Measurements from ENCODE around the gene SNX33.

Gene SNX33

DNA sequence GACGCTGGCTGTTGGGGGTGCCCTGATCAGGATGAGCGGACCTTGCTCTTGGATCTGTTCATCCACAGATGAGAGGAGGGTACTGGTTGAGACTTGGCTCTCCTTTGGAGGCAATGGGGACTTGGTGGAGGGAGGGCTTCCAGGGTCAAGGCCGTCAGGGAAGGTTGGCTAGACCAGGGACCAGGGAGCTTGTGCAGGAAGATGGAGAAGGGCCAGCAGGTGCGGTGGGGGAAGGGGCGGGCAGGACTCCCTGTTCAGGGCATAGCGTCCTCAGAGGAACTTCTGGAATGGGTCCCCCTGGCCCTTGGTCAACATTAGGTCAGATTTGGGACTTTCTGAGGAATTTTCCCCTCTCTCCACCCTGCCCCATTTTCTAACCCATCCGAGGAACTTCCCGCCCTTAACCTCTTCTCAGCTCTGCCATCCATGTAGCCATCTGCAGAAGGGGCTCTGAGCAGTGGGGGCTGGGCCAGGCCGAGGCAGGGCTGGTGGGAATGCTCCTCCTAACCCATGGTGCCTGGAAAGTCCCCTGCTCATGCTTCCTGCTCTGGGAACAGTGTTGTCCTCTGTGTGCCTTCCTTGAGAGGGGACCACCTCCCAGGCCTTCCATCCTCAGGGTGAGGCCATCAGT lies 11.5 kb downstream of the SNX33 start:
- Histone ChIP-seq H3K27me3 (ENCODE audit: control insufficient read depth, insufficient read depth, low read length) (no peaks in the 10 kb centered on the region), H3K27ac (ENCODE audit: low read depth, low read length) (no peak overlapping the region), H3K9ac (ENCODE audit: low read length) (no peak overlapping the region), H3K4me1 (ENCODE audit: control insufficient read depth, insufficient read depth, low read length) (peaks cover 16% of the 10 kb centered on the region), H3K36me3 (ENCODE audit: control insufficient read depth, insufficient read depth, low read length) (peaks cover 16% of the 10 kb centered on the region), H3K4me3 (ENCODE audit: low read length) (no peak overlapping the region)

- Histone ChIP-seq H3K4me3 (ENCODE audit: low read length) (no peak overlapping the region), H3K27ac (ENCODE audit: low read depth, low read length) (peak overlapping the region; percentile 89), H3K27me3 (ENCODE audit: control insufficient read depth, insufficient read depth, low read length) (no peaks in the 10 kb centered on the region), H3K4me1 (ENCODE audit: control insufficient read depth, insufficient read depth, low read length) (peaks cover 16% of the 10 kb centered on the region), H3K36me3 (ENCODE audit: control insufficient read depth, insufficient read depth, low read length) (peaks cover 16% of the 10 kb centered on the region), H3K9ac (ENCODE audit: low read length) (no peak overlapping the region)
Measured at GRCh38 chr15:75659928-75660645, 12.4 kb downstream of the SNX33 start.

DNA sequence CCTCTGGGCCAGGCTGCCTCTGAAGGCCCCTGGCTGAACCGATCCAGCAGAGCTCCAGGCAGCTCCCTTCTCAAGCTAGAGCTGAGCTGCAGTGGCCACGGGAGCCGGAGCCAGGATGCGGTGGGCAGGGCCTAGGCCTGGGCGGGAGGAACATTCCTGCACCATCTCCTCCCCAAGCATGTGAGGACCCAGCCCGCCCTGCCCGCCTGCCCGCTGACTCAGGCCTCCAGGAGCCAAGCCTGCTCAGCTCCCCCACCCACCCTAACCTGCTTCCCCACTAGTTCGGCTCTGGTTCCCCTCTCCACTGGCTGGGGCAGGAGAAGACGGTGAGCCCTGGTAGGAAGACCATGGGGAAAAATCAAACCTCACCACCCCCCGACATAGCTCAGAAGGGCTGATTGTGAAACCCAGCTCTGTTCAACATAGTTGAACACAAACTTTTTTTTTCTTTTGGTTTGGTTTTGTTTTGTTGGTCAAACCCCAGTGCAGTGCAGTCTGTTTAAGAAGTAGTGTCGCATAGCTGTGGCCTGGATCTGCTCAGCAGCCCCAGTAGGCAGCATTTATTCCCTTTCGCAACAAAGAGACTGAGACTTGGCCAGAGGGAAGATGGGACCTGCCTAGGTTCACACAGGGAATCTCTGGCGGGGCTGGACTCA lies 13.5 kb downstream of the SNX33 start:
- Histone ChIP-seq H3K9ac (ENCODE audit: low read length) (no peak overlapping the region), H3K4me3 (ENCODE audit: low read length) (peak overlapping the region; percentile 20), H3K4me1 (ENCODE audit: control insufficient read depth, insufficient read depth, low read length) (peaks cover 16% of the 10 kb centered on the region), H3K27me3 (ENCODE audit: control insufficient read depth, insufficient read depth, low read length) (no peaks in the 10 kb centered on the region), H3K36me3 (ENCODE audit: control insufficient read depth, insufficient read depth, low read length) (peaks cover 13% of the 10 kb centered on the region), H3K27ac (ENCODE audit: low read depth, low read length) (peak overlapping the region; percentile 89)

DNA sequence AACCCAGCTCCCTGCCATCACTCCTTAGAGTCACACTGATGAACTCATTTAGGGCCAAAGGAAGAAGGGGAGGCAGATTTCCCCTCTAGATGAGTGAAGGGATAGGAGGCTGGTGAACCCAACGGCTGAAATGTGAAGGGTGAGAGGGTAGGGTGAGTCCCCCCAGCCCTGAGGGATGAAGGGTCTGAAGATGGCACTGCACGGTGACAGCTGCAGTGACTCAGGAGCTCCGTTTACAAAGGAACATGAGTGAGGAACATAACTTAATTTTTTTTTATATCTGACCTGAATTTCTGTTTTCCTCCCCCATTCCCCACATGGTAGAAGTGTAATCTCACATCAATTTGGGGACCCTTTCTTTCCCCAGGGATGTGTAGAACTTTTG lies 14.0 kb downstream of the SNX33 start:
- Histone ChIP-seq H3K27ac (ENCODE audit: low read depth, low read length) (peak overlapping the region; percentile 89), H3K36me3 (ENCODE audit: control insufficient read depth, insufficient read depth, low read length) (peaks cover 10% of the 10 kb centered on the region), H3K27me3 (ENCODE audit: control insufficient read depth, insufficient read depth, low read length) (no peaks in the 10 kb centered on the region), H3K4me1 (ENCODE audit: control insufficient read depth, insufficient read depth, low read length) (peaks cover 16% of the 10 kb centered on the region), H3K4me3 (ENCODE audit: low read length) (no peak overlapping the region), H3K9ac (ENCODE audit: low read length) (no peak overlapping the region)

DNA sequence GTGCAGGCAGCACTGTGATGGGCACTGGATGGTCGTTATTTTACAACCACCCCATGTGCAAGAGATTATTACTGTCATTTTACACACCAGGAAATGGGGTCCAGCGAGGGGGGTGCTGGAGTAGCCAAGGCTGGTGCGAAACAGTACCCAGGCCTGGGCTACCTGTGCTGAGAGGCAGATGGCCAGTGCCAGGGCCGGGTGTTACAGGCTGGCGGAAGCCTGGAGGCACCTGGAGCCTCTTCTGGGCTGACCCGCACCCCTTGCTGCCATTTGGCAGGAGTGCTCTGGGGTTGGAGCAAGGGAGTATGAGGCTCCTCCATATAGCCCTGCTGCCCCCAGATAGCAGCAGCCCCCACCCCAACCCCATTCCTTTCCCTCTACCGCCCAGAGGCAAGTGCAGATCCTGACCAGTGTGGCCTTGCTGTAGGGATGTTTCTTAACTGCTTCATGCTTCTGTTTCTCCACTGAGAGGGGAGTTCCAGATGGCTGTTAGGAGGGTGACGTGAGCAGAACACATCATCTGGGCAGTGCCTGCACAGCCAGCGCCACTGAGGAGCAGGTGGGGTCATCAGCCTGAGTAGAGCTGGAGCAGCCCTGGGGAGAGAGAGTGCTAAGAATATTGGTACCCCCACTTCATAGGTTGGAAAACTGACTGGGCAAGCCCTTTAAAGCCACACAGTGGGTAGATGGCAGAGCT lies 15.3 kb downstream of the SNX33 start:
- H3K4me3 ChIP-seq (ENCODE audit: low read length), result no peak overlapping the region
- H3K4me1 ChIP-seq (ENCODE audit: control insufficient read depth, insufficient read depth, low read length), result peaks cover 16% of the 10 kb centered on the region
- H3K36me3 ChIP-seq (ENCODE audit: control insufficient read depth, insufficient read depth, low read length), result peaks cover 6% of the 10 kb centered on the region
- no peaks in the 10 kb centered on the region for H3K27me3 ChIP-seq (ENCODE audit: control insufficient read depth, insufficient read depth, low read length)
- no peak overlapping the region for H3K27ac ChIP-seq (ENCODE audit: low read depth, low read length)
- no peak overlapping the region for H3K9ac ChIP-seq (ENCODE audit: low read length)

DNA sequence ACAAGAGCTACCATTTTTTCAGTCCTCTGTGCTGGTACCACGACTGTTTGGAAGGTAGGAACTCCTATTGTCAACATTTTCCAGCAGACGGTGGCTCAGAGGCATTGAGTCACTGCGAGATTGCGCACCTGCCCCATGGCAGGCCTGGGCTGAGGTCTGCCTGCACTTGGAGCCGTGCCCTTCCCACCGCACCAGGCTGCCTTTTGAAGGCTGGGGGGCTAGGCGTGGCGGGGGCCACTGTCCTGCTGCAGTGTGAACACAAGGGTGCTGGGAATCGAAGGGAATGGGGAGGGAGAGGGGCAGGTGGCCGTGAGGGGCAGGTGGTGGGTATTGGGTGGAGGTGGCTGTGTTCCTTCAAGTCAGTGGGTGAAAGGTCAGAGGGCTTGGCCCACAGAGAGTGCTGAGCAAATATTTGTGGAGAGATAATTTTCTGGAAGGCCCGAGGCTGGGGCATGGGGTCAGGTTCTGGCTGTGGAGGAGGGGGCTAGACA lies 16.3 kb downstream of the SNX33 start:
- H3K27ac ChIP-seq (ENCODE audit: low read depth, low read length), result no peak overlapping the region
- no peaks in the 10 kb centered on the region for H3K27me3 ChIP-seq (ENCODE audit: control insufficient read depth, insufficient read depth, low read length)
- no peak overlapping the region for H3K4me3 ChIP-seq (ENCODE audit: low read length)
- no peaks in the 10 kb centered on the region for H3K36me3 ChIP-seq (ENCODE audit: control insufficient read depth, insufficient read depth, low read length)
- H3K9ac ChIP-seq (ENCODE audit: low read length), result no peak overlapping the region
- H3K4me1 ChIP-seq (ENCODE audit: control insufficient read depth, insufficient read depth, low read length), result peaks cover 16% of the 10 kb centered on the region

DNA sequence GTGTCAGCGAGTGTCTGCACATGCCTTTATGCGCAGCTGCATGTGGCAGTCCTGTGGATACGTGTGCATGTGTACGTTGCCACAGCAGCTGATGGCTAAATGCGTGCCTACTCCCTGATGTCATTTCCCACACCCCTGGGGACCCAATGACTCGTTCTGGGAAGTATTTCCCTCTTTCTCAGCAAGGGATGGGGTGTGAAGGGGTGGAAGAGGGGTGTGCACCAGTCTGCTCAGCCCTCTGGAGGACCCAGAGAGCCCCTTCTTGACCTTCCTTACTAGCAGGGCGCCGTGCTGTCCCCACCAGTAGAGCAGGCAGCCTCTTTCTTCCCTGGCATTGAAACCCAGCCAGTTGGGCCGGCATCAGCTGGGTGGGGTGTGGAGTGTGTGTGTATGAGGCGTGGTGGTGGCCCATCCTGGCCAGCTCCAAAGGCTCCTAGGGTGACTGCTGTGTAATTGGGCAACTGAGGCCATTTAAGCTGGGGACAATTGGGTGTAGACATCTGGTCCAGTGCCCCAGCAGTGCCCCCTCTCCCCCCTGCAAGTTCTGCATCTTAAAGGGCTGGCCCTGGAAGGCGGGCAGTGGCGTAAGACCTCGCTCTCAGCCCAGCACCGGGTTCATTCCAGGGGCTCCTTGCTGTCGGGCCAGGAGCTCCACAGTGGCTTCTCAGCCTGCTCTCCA lies 19.2 kb downstream of the SNX33 start:
- no peaks in the 10 kb centered on the region for H3K36me3 ChIP-seq (ENCODE audit: control insufficient read depth, insufficient read depth, low read length)
- H3K27ac ChIP-seq (ENCODE audit: low read depth, low read length), result peak overlapping the region; percentile 67
- H3K4me3 ChIP-seq (ENCODE audit: low read length), result no peak overlapping the region
- no peaks in the 10 kb centered on the region for H3K27me3 ChIP-seq (ENCODE audit: control insufficient read depth, insufficient read depth, low read length)
- no peak overlapping the region for H3K9ac ChIP-seq (ENCODE audit: low read length)
- peaks cover under 1% of the 10 kb centered on the region for H3K4me1 ChIP-seq (ENCODE audit: control insufficient read depth, insufficient read depth, low read length)

- H3K27me3 ChIP-seq (ENCODE audit: control insufficient read depth, insufficient read depth, low read length), result no peaks in the 10 kb centered on the region
- no peaks in the 10 kb centered on the region for H3K36me3 ChIP-seq (ENCODE audit: control insufficient read depth, insufficient read depth, low read length)
- no peak overlapping the region for H3K4me3 ChIP-seq (ENCODE audit: low read length)
- H3K9ac ChIP-seq (ENCODE audit: low read length), result no peak overlapping the region
- H3K27ac ChIP-seq (ENCODE audit: low read depth, low read length), result peak overlapping the region; percentile 6
- H3K4me1 ChIP-seq (ENCODE audit: control insufficient read depth, insufficient read depth, low read length), result peaks cover 24% of the 10 kb centered on the region
Measured at GRCh38 chr15:75669191-75669878, 21.6 kb downstream of the SNX33 start.

- Histone ChIP-seq H3K36me3 (ENCODE audit: control insufficient read depth, insufficient read depth, low read length) (no peaks in the 10 kb centered on the region), H3K27me3 (ENCODE audit: control insufficient read depth, insufficient read depth, low read length) (no peaks in the 10 kb centered on the region), H3K4me3 (ENCODE audit: low read length) (no peak overlapping the region), H3K9ac (ENCODE audit: low read length) (no peak overlapping the region), H3K27ac (ENCODE audit: low read depth, low read length) (no peak overlapping the region), H3K4me1 (ENCODE audit: control insufficient read depth, insufficient read depth, low read length) (peaks cover 25% of the 10 kb centered on the region)
Measured at GRCh38 chr15:75669879-75670212, 22.1 kb downstream of the SNX33 start.

- H3K27ac ChIP-seq (ENCODE audit: low read depth, low read length), result peak overlapping the region; percentile 96
- no peaks in the 10 kb centered on the region for H3K36me3 ChIP-seq (ENCODE audit: control insufficient read depth, insufficient read depth, low read length)
- no peak overlapping the region for H3K9ac ChIP-seq (ENCODE audit: low read length)
- H3K4me3 ChIP-seq (ENCODE audit: low read length), result no peak overlapping the region
- no peaks in the 10 kb centered on the region for H3K27me3 ChIP-seq (ENCODE audit: control insufficient read depth, insufficient read depth, low read length)
- H3K4me1 ChIP-seq (ENCODE audit: control insufficient read depth, insufficient read depth, low read length), result peaks cover 25% of the 10 kb centered on the region
Measured at GRCh38 chr15:75671730-75672602, 24.3 kb downstream of the SNX33 start.
